Measurements from ENCODE around the gene MXRA8.

MXRA8 gene

GRCh38 chr1:1340185-1340584 lies 18.2 kb downstream of the MXRA8 start:
- Histone ChIP-seq H3K4me1 (ENCODE audit: insufficient read depth, low read length) (no peaks in the 10 kb centered on the region), H2AFZ (ENCODE audit: low read depth, low read length) (no peak overlapping the region), H3K36me3 (ENCODE audit: insufficient read depth, low read length) (peaks cover 39% of the 10 kb centered on the region), H3K4me2 (ENCODE audit: insufficient read depth, low read length) (no peak overlapping the region), H3K9me3 (ENCODE audit: insufficient read depth, low read length, severe bottlenecking) (no peaks in the 10 kb centered on the region), H3K27me3 (ENCODE audit: insufficient read depth, low read length, poor library complexity) (no peaks in the 10 kb centered on the region), H3K27ac (ENCODE audit: low read length) (no peak overlapping the region), H4K20me1 (ENCODE audit: insufficient read depth, low read length) (peaks cover 64% of the 10 kb centered on the region), H3K9ac (ENCODE audit: low read depth, low read length) (no peak overlapping the region), H3K4me3 (ENCODE audit: low read depth in 1 of 2, low read length in 2 of 2) (no peak overlapping the region), H3K79me2 (ENCODE audit: insufficient read depth, low read length) (peaks cover 16% of the 10 kb centered on the region)
- TF ChIP-seq CTCF (IDR thresholded peaks at IDR 0.05; ENCODE audit: borderline replicate concordance, extremely low read depth, low read length, poor library complexity, severe bottlenecking) (no peak), EZH2 (IDR thresholded peaks at IDR 0.05; ENCODE audit: borderline replicate concordance, low read depth, low read length, severe bottlenecking) (no peak)
- DNase-seq (no peak), ATAC-seq (ENCODE audit: insufficient read depth, low read depth) (no peak)

GRCh38 chr1:1338278-1338677 lies 20.1 kb downstream of the MXRA8 start:
- no peak for DNase-seq
- Histone ChIP-seq H3K79me2 (ENCODE audit: insufficient read depth, low read length) (no peaks in the 10 kb centered on the region; the same call in 1 of the 2 replicates), H3K4me3 (ENCODE audit: low read depth in 1 of 2, low read length in 2 of 2) (no peak overlapping the region), H3K27me3 (ENCODE audit: insufficient read depth, low read length, poor library complexity) (no peaks in the 10 kb centered on the region), H2AFZ (ENCODE audit: low read depth, low read length) (no peak overlapping the region), H3K9ac (ENCODE audit: low read depth, low read length) (no peak overlapping the region), H3K4me1 (ENCODE audit: insufficient read depth, low read length) (no peaks in the 10 kb centered on the region), H3K4me2 (ENCODE audit: insufficient read depth, low read length) (no peak overlapping the region), H3K36me3 (ENCODE audit: insufficient read depth, low read length) (peaks cover 39% of the 10 kb centered on the region), H3K27ac (ENCODE audit: low read length) (no peak overlapping the region), H4K20me1 (ENCODE audit: insufficient read depth, low read length) (peaks cover 61% of the 10 kb centered on the region), H3K9me3 (ENCODE audit: insufficient read depth, low read length, severe bottlenecking) (no peaks in the 10 kb centered on the region)
- TF ChIP-seq CTCF (IDR thresholded peaks at IDR 0.05; ENCODE audit: borderline replicate concordance, extremely low read depth, low read length, poor library complexity, severe bottlenecking) (no peak), EZH2 (IDR thresholded peaks at IDR 0.05; ENCODE audit: borderline replicate concordance, low read depth, low read length, severe bottlenecking) (no peak)
- ATAC-seq (ENCODE audit: insufficient read depth, low read depth): no peak

GRCh38 chr1:1337793-1338147 lies 20.6 kb downstream of the MXRA8 start:
- peaks cover 39% of the 10 kb centered on the region for H3K36me3 ChIP-seq (ENCODE audit: insufficient read depth, low read length)
- no peak overlapping the region for H2AFZ ChIP-seq (ENCODE audit: low read depth, low read length)
- ATAC-seq (ENCODE audit: insufficient read depth, low read depth) (peak; percentile 47; the same call in 2 of the 3 replicates), DNase-seq (peak; percentile 35)
- H3K9me3 ChIP-seq (ENCODE audit: insufficient read depth, low read length, severe bottlenecking): no peaks in the 10 kb centered on the region
- H3K4me2 ChIP-seq (ENCODE audit: insufficient read depth, low read length): no peak overlapping the region
- TF ChIP-seq CTCF (IDR thresholded peaks at IDR 0.05; ENCODE audit: borderline replicate concordance, extremely low read depth, low read length, poor library complexity, severe bottlenecking) (no peak), EZH2 (IDR thresholded peaks at IDR 0.05; ENCODE audit: borderline replicate concordance, low read depth, low read length, severe bottlenecking) (no peak)
- no peaks in the 10 kb centered on the region for H3K79me2 ChIP-seq (ENCODE audit: insufficient read depth, low read length)
- H3K9ac ChIP-seq (ENCODE audit: low read depth, low read length): no peak overlapping the region
- H3K27me3 ChIP-seq (ENCODE audit: insufficient read depth, low read length, poor library complexity): no peaks in the 10 kb centered on the region
- no peak overlapping the region for H3K4me3 ChIP-seq (ENCODE audit: low read depth in 1 of 2, low read length in 2 of 2)
- H4K20me1 ChIP-seq (ENCODE audit: insufficient read depth, low read length): peaks cover 58% of the 10 kb centered on the region
- no peak overlapping the region for H3K27ac ChIP-seq (ENCODE audit: low read length)
- no peaks in the 10 kb centered on the region for H3K4me1 ChIP-seq (ENCODE audit: insufficient read depth, low read length)

All from DND-41 (cell line).